ENCODE data around the gene MRPS27. TPM values are rescaled to one million over a fixed set of nuclear protein-coding genes. Genes with fewer than 3 reads are reported as not detected.

Gene MRPS27
- total RNA-seq, 1 experiment from 2014 or later: 61.2 TPM

- BruUV-seq (replicated peaks): no TSS peak
Measured at GRCh38 chr5:72210888-72211678, 109.0 kb downstream of the MRPS27 start.

GRCh38 chr5:72209147-72210115 is 110.6 kb downstream of the MRPS27 start:
- H3K4me3 Mint-ChIP-seq (ENCODE audit: low read depth, unreplicated experiment): no peak overlapping the region
- intact Hi-C loops (cut with micrococcal nuclease; ENCODE audit: unreplicated experiment): no loop called here
- H3K27me3 Mint-ChIP-seq (ENCODE audit: unreplicated experiment): no peaks in the 10 kb centered on the region
- CTCF ChIA-PET: no interaction called here
- TF ChIP-seq CTCF (IDR thresholded peaks at IDR 0.05; ENCODE audit: unreplicated experiment): no peak
- peaks cover 5% of the 10 kb centered on the region for H3K36me3 Mint-ChIP-seq (ENCODE audit: insufficient read depth, unreplicated experiment)
- DNase-seq: no peak
- H3K4me1 Mint-ChIP-seq (ENCODE audit: low read depth, unreplicated experiment): peaks cover 14% of the 10 kb centered on the region
- no peaks in the 10 kb centered on the region for H3K9me3 Mint-ChIP-seq (ENCODE audit: low read depth, unreplicated experiment)
- H3K27ac Mint-ChIP-seq (ENCODE audit: unreplicated experiment): no peak overlapping the region
- BruUV-seq (replicated peaks): no TSS peak

More at GRCh38 chr5:72210888-72211678, 109.0 kb downstream of the MRPS27 start:
- Mint-ChIP-seq H3K27me3 (ENCODE audit: unreplicated experiment) (no peaks in the 10 kb centered on the region), H3K36me3 (ENCODE audit: insufficient read depth, unreplicated experiment) (peaks cover 5% of the 10 kb centered on the region), H3K4me1 (ENCODE audit: low read depth, unreplicated experiment) (peaks cover 14% of the 10 kb centered on the region), H3K4me3 (ENCODE audit: low read depth, unreplicated experiment) (no peak overlapping the region), H3K27ac (ENCODE audit: unreplicated experiment) (peak overlapping the region; percentile 2), H3K9me3 (ENCODE audit: low read depth, unreplicated experiment) (no peaks in the 10 kb centered on the region)
- peak; percentile 32 for DNase-seq
- no peak for TF ChIP-seq CTCF (IDR thresholded peaks at IDR 0.05; ENCODE audit: unreplicated experiment)
- CTCF ChIA-PET: interaction anchor here (0.6 kb wide), 1 partner anchor 1155 kb away, joined by 3 read pairs; no protein-coding TSS in a partner anchor
- intact Hi-C loops (cut with micrococcal nuclease; ENCODE audit: unreplicated experiment): no loop called here

GRCh38 chr5:72208324-72208926 is 111.6 kb downstream of the MRPS27 start:
- Mint-ChIP-seq H3K9me3 (ENCODE audit: low read depth, unreplicated experiment) (no peaks in the 10 kb centered on the region), H3K4me1 (ENCODE audit: low read depth, unreplicated experiment) (peaks cover 14% of the 10 kb centered on the region), H3K4me3 (ENCODE audit: low read depth, unreplicated experiment) (no peak overlapping the region), H3K27me3 (ENCODE audit: unreplicated experiment) (no peaks in the 10 kb centered on the region), H3K27ac (ENCODE audit: unreplicated experiment) (no peak overlapping the region), H3K36me3 (ENCODE audit: insufficient read depth, unreplicated experiment) (peaks cover 5% of the 10 kb centered on the region)
- TF ChIP-seq CTCF (IDR thresholded peaks at IDR 0.05; ENCODE audit: unreplicated experiment): no peak
- CTCF ChIA-PET: interaction anchor here (0.7 kb wide), 1 partner anchor 273 kb away, joined by 3 read pairs; no protein-coding TSS in a partner anchor
- no peak for DNase-seq
- no TSS peak for BruUV-seq (replicated peaks)
- intact Hi-C loops (cut with micrococcal nuclease; ENCODE audit: unreplicated experiment): no loop called here

GRCh38 chr5:72206994-72207393 is 113.0 kb downstream of the MRPS27 start:
- intact Hi-C loops (cut with micrococcal nuclease; ENCODE audit: unreplicated experiment): no loop called here
- BruUV-seq (replicated peaks): no TSS peak
- CTCF ChIA-PET: no interaction called here
- H3K27me3 Mint-ChIP-seq (ENCODE audit: unreplicated experiment): no peaks in the 10 kb centered on the region
- no peak overlapping the region for H3K4me3 Mint-ChIP-seq (ENCODE audit: low read depth, unreplicated experiment)
- no peaks in the 10 kb centered on the region for H3K36me3 Mint-ChIP-seq (ENCODE audit: insufficient read depth, unreplicated experiment)
- H3K9me3 Mint-ChIP-seq (ENCODE audit: low read depth, unreplicated experiment): no peaks in the 10 kb centered on the region
- H3K4me1 Mint-ChIP-seq (ENCODE audit: low read depth, unreplicated experiment): peaks cover 13% of the 10 kb centered on the region
- DNase-seq: no peak
- no peak for TF ChIP-seq CTCF (IDR thresholded peaks at IDR 0.05; ENCODE audit: unreplicated experiment)
- H3K27ac Mint-ChIP-seq (ENCODE audit: unreplicated experiment): no peak overlapping the region

Measured in Calu3 (cell line).